HG02840 (cell line): ENCODE results near the gene SIRT3.

ENCODE experiments used
- ATAC-seq: cut with Tn5 transposase; IDR thresholded peaks from one replicate; pipeline ENCODE4 v1.9.1; 2021; ENCODE audit warnings: mild to moderate bottlenecking, moderate library complexity, moderate number of reproducible peaks; ENCODE audit not compliant: unreplicated experiment, low FRiP score

Gene SIRT3

GRCh38 chr11:271319-271715 is 35.2 kb upstream of the SIRT3 start:
- ATAC-seq: no peak

GRCh38 chr11:270451-271318 is 34.5 kb upstream of the SIRT3 start:
- no peak for ATAC-seq

DNA sequence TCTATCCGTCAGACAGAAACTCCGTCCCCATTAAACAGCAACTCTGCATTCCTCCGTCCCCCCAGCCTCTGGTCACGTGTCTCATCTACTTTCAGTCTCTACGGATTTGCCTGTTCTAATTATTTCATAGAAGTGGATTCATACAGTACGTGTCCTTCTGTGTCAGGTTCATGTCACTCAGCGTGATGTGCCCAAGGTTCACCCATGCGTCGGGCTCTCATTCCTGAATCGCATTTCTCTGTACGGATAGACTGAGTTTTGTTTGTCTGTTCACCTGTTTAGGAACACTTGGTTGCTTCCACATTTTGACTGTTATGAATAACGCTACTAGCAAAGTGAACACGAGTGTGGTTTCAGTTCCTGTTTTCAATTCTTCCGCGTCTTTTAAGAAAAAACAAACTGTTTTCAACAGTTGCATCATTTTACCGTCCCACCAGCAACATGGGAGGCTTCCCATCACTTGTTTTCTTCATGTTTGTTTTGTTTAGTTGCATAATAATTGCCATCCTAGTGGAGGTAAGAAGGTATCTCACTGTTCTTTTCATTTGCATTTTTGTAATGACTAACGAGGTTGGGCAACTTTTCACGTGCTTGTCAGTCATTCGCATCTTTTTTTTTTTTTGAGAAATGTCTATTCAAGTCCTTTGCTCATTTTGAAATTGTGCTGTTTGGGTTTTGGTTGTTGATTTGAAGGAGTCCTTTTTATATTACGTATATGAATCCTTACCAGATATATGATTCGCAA is 33.2 kb upstream of the SIRT3 start:
- ATAC-seq: peak; percentile 73

- ATAC-seq: peak; percentile 37
These were observed 32.6 kb upstream of the SIRT3 start for GRCh38 chr11:268716-269145.

DNA sequence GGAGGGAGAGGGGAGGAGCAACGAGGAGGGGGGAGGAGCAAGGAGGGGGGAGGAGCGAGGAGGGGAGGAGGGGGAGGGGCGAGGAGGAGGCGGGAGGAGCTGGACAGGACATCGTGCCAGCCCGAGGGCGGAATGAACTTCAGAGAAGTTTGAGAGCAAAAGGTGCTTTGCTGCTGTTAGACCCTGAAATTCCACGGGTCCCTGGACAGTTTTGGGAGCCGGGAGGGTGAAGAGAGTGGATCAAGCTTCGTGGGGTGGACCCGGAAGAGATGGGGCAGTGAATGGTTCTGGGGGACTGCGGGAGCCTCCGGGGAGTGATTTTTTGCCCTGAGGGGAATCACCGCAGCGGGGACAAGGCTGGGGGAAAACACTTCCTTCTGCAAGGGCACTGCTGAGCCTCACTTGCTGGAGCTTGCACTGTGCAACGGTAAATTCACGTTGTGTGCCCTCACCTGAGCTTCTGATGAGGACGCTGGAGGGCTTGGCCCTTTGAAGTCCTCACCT is 31.4 kb upstream of the SIRT3 start:
- ATAC-seq: no peak

GRCh38 chr11:266676-267439 is 30.7 kb upstream of the SIRT3 start:
- no peak for ATAC-seq

DNA sequence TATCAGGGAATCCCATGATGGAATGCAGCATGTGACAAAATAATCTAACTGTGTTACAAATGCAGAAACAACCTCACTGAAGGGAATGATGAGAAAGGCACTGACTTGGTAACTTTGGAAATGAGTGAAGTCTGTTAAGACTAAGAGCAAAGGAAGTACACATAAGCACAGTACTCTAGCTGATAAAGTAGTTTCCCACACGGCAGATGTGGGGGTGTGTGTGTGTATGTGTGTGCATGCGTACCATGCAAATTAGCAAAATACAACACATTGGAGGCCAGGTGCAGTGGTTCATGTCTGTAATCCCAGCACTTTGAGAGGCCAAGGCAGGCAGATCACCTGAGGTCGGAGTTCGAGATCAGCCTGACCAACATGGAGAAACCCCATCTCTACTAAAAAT is 25.5 kb upstream of the SIRT3 start:
- ATAC-seq: no peak

GRCh38 chr11:259413-259812 is 23.3 kb upstream of the SIRT3 start:
- ATAC-seq: no peak

- no peak for ATAC-seq
These were observed 21.8 kb upstream of the SIRT3 start for GRCh38 chr11:257766-258493.

DNA sequence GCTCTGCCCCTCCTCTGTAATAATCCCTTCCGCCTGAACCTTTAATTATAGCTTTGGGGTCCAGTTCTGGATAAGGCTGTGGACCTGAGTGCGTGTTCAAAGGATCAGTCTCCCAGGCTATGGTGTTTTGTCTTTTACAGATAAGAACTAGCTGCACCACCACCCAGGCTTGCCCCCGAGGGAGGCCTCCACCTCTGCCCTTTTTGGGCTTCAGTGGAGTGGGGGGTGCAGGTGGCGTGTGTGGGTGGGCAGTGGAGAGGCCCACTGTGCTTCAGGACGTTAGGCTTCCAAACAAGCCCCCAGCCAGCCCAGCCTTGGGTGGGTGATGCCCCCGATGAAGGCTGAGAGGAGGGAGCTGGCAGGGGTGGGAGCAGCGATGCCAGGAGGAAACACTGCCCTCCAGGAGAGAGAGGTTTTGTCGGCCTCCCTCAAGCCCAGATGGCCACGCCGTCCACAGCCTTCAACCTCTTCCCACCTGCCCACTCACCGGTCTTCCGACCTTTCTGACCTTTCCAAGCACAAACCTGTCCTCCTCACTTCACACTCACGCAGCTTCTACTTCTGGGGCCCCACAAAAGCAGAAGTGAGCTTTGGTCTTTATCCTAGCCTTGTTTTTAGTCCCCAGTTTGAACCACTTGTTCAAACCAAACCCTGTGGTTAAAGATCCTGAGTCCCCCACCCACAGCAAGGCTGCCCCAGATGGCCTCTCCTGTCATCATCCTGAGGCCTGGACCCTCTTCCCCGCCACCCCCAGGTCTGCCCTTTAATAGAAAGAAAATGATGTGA is 21.0 kb upstream of the SIRT3 start:
- ATAC-seq: no peak

DNA sequence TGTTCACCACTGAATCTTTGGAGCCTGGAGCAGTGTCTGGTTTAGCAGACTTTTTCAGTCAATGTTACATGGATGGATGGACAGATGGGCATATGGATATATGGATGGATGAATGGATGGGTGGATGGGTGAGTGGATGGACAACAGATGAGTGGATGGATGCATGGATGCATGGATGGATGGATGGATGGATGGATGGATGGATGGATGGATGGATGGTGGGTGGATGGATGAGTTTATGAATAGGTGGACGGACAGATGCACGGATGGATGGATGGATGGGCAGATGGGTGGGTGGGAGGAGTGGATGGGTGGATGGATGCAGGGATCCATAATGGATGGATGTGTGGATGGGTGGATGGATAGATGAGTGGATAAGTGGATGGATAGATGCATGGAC is 19.7 kb upstream of the SIRT3 start:
- ATAC-seq: no peak

- no peak for ATAC-seq
These were observed 19.0 kb upstream of the SIRT3 start for GRCh38 chr11:255176-255575.

DNA sequence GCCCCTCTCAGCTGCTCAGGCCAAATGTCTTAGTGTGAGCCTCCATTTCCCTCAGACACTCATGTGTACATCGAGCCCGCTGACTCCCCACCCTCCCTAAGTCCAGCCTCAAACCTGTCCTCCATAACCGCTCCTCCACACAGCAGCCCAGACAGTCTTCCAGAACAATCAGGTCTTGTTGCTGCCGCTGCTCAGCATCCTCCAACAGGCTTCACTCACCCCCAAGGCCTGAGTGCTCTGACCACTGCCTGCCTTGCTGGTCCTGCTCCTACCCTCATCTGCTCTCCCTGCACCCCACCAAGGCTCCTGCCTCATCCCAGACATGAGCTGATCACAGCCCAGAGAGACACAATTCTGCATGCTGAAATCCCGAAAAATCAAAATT is 17.7 kb upstream of the SIRT3 start:
- no peak for ATAC-seq

DNA sequence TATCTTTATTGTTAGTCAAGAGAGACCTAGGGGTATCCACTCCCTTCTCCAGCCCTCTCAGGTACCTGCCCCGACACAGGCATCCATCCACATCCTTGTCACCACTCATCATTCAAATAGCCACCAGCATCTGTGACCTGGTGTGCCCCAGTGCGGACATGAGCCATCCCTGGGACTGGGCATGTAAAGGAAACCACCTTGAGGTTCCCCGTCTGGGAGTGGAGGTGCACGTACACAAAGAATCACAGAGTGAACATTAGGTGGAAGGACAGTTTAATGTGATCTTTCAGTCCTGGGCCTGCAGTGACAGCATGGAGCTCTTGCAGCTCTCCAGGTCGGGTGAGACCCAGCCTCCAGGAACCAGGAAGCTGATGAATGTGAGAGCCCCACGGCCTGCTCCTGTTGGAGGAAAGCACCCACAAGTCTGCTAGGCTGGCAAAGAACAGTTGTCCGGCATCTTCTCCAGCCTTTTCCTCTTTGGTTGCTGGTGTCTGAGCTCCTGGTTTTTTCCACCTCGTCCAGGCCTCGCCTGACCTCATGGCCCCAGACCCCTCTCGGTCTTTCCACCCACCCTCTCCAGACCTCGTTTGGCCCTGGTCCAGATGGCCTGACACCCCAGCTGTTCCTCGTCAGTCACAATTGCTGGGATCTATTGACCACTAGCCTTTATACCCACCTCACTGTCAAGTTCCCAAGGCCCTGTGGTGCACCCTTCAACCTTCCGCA is 17.2 kb upstream of the SIRT3 start:
- no peak for ATAC-seq

GRCh38 chr11:252666-253065 is 16.5 kb upstream of the SIRT3 start:
- no peak for ATAC-seq

GRCh38 chr11:251550-251949 is 15.4 kb upstream of the SIRT3 start:
- no peak for ATAC-seq

GRCh38 chr11:250740-251299 is 14.7 kb upstream of the SIRT3 start:
- no peak for ATAC-seq

DNA sequence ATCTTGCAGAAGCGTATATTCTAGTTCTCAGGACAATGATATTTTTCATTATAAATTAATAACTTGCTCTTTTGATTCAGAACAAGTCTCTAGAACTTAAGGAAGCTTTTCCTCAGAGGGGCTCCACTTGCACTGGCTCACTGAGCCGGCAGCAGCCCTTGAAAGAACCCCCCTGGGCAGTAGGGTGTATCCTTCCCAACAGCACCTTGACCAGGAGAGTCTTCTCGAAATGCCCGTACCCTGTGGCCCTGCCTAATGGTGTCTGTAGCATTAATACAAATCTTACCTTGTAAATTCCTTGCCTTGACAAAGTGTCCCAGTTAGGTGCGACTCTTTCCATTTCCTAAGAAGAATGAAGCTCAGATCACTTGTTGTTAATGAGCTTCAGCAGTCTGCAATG is 14.1 kb upstream of the SIRT3 start:
- ATAC-seq: no peak

DNA sequence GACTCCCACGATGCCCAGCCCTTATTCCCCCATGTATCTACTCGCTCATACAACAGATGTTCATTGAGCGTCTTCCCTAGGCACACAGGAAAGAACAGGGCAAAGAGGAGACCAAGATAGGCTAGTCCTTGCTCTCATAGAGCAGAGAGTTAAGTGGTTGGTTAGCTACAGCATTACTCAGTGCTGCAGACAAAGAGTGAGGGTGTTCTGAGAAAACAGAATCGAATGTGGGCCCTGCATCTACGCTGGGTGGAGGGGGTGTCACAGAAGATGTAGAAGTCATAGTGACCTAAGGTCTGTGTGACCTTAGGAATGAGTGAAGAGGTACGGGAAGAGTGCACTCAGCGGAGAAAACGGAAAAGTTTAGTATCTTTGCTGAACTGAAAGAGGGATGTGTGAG is 12.9 kb upstream of the SIRT3 start:
- no peak for ATAC-seq
